ENCODE measurements around the gene AHI1. TPM values are rescaled to one million over a fixed set of nuclear protein-coding genes. Genes with fewer than 3 reads are reported as not detected.

AHI1 gene
- total RNA-seq, 1 donor from 2014 or later: 14.2 TPM

DNA sequence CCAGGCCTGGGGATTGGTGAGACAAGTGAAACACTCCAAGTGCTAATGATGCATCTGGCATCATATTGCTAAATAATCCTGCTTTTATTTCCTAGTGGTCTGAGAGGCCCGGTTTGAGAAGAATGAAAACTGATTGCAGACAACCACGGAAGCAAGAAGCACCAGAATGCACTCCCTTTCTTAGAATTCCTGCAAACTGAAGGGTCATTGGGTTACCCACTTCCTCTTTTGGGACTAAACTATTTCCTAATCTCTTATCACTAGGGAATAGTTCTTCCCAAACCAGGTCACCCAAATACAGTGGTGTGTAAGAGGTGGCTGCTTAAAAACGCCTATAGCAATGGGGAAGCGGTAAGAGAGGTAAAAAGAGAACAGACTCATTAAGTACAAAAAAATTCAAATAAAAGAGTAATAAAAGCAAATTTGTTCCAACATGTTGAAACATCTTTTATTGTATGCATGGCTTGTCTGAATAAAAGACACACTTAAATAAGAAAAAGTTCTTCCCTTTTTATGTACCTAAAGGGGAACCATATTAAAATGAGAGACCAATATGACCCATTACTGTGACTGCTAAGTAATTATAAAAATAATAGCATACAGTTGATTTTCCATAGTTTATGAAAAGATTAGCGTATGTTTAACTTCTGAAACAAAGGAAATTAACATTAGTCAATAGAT lies 190.7 kb downstream of the AHI1 start:
- H3K4me2 ChIP-seq (ENCODE audit: low read length): no peak overlapping the region

DNA sequence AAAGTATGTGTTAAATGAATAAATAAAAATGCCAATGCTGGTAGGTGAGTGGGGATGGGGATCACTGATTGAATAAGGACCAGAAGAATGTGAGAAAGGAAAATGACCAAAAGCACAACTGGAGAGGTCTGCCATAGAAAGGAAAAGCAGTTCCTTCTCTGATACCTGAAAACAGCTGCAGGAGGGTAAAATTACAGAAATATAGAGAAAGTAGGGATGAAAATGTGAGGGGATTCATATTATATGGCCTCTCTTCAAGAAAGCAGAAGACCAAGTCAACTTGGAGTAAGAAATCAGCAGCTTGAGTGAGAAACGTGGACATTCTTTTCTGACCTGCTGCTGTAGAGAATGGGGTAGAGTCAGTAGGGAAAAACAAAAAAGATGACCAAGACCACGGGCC lies 191.4 kb downstream of the AHI1 start:
- no peak for DNase-seq (ENCODE audit: low read depth)
- Histone ChIP-seq H3K79me2 (ENCODE audit: insufficient read depth, low read length) (no peaks in the 10 kb centered on the region), H3K4me2 (ENCODE audit: low read length) (no peak overlapping the region), H2AFZ (ENCODE audit: low read depth, low read length) (no peak overlapping the region), H3K27me3 (ENCODE audit: insufficient read depth, low read length) (no peaks in the 10 kb centered on the region), H3K4me3 (ENCODE audit: insufficient read depth, low read depth, low read length) (no peak overlapping the region), H3K9ac (ENCODE audit: low read length) (no peak overlapping the region), H3K36me3 (ENCODE audit: insufficient read depth, low read length) (no peaks in the 10 kb centered on the region), H3K9me3 (ENCODE audit: insufficient read depth, low read depth, low read length) (no peaks in the 10 kb centered on the region), H3K4me1 (ENCODE audit: insufficient read depth, low read length) (no peaks in the 10 kb centered on the region), H4K20me1 (ENCODE audit: insufficient read depth, low read length) (no peaks in the 10 kb centered on the region), H3K27ac (ENCODE audit: low read depth, low read length) (no peak overlapping the region)
- Mint-ChIP-seq H3K27me3 (ENCODE audit: low read depth, unreplicated experiment) (no peaks in the 10 kb centered on the region), H3K27ac (ENCODE audit: unreplicated experiment) (no peak overlapping the region), H3K9me3 (ENCODE audit: unreplicated experiment) (no peaks in the 10 kb centered on the region), H3K4me1 (ENCODE audit: low read depth, unreplicated experiment) (no peaks in the 10 kb centered on the region), H3K36me3 (ENCODE audit: low read depth, unreplicated experiment) (no peaks in the 10 kb centered on the region), H3K4me3 (ENCODE audit: unreplicated experiment) (no peak overlapping the region)
- no peak for TF ChIP-seq EZH2 (IDR thresholded peaks at IDR 0.05; ENCODE audit: insufficient read depth, low read length)
- TF ChIP-seq, protein P1, sequence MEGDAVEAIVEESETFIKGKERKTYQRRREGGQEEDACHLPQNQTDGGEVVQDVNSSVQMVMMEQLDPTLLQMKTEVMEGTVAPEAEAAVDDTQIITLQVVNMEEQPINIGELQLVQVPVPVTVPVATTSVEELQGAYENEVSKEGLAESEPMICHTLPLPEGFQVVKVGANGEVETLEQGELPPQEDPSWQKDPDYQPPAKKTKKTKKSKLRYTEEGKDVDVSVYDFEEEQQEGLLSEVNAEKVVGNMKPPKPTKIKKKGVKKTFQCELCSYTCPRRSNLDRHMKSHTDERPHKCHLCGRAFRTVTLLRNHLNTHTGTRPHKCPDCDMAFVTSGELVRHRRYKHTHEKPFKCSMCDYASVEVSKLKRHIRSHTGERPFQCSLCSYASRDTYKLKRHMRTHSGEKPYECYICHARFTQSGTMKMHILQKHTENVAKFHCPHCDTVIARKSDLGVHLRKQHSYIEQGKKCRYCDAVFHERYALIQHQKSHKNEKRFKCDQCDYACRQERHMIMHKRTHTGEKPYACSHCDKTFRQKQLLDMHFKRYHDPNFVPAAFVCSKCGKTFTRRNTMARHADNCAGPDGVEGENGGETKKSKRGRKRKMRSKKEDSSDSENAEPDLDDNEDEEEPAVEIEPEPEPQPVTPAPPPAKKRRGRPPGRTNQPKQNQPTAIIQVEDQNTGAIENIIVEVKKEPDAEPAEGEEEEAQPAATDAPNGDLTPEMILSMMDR (IDR thresholded peaks at IDR 0.05; ENCODE audit: insufficient read depth, low read depth, low read length): no peak
- FAIRE-seq: no peak

More for the DNA sequence above, 190.7 kb downstream of the AHI1 start:
- no peak overlapping the region for H3K27ac Mint-ChIP-seq (ENCODE audit: unreplicated experiment)
- H2AFZ ChIP-seq (ENCODE audit: low read depth, low read length): no peak overlapping the region
- H3K9ac ChIP-seq (ENCODE audit: low read length): no peak overlapping the region
- H3K4me3 ChIP-seq (ENCODE audit: insufficient read depth, low read depth, low read length): no peak overlapping the region
- no peaks in the 10 kb centered on the region for H3K9me3 ChIP-seq (ENCODE audit: insufficient read depth, low read depth, low read length)
- no peaks in the 10 kb centered on the region for H3K9me3 Mint-ChIP-seq (ENCODE audit: unreplicated experiment)
- H3K27ac ChIP-seq (ENCODE audit: low read depth, low read length): no peak overlapping the region
- H3K79me2 ChIP-seq (ENCODE audit: insufficient read depth, low read length): no peaks in the 10 kb centered on the region
- FAIRE-seq (no peak), DNase-seq (ENCODE audit: low read depth) (no peak)
- H3K4me1 ChIP-seq (ENCODE audit: insufficient read depth, low read length): no peaks in the 10 kb centered on the region
- no peak overlapping the region for H3K4me3 Mint-ChIP-seq (ENCODE audit: unreplicated experiment)
- H3K36me3 Mint-ChIP-seq (ENCODE audit: low read depth, unreplicated experiment): no peaks in the 10 kb centered on the region
- no peaks in the 10 kb centered on the region for H3K27me3 Mint-ChIP-seq (ENCODE audit: low read depth, unreplicated experiment)
- TF ChIP-seq, protein P1 (IDR thresholded peaks at IDR 0.05; ENCODE audit: insufficient read depth, low read depth, low read length): no peak
- TF ChIP-seq EZH2 (IDR thresholded peaks at IDR 0.05; ENCODE audit: insufficient read depth, low read length): no peak
- H3K4me1 Mint-ChIP-seq (ENCODE audit: low read depth, unreplicated experiment): no peaks in the 10 kb centered on the region
- H4K20me1 ChIP-seq (ENCODE audit: insufficient read depth, low read length): no peaks in the 10 kb centered on the region
- H3K36me3 ChIP-seq (ENCODE audit: insufficient read depth, low read length): no peaks in the 10 kb centered on the region
- no peaks in the 10 kb centered on the region for H3K27me3 ChIP-seq (ENCODE audit: insufficient read depth, low read length)

- Histone ChIP-seq H3K4me3 (ENCODE audit: insufficient read depth, low read depth, low read length) (no peak overlapping the region), H3K79me2 (ENCODE audit: insufficient read depth, low read length) (no peaks in the 10 kb centered on the region), H3K27ac (ENCODE audit: low read depth, low read length) (no peak overlapping the region), H3K4me2 (ENCODE audit: low read length) (no peak overlapping the region), H3K4me1 (ENCODE audit: insufficient read depth, low read length) (no peaks in the 10 kb centered on the region), H3K9ac (ENCODE audit: low read length) (no peak overlapping the region), H3K9me3 (ENCODE audit: insufficient read depth, low read depth, low read length) (no peaks in the 10 kb centered on the region), H4K20me1 (ENCODE audit: insufficient read depth, low read length) (no peaks in the 10 kb centered on the region), H3K27me3 (ENCODE audit: insufficient read depth, low read length) (no peaks in the 10 kb centered on the region), H2AFZ (ENCODE audit: low read depth, low read length) (no peak overlapping the region), H3K36me3 (ENCODE audit: insufficient read depth, low read length) (no peaks in the 10 kb centered on the region)
- Mint-ChIP-seq H3K9me3 (ENCODE audit: unreplicated experiment) (no peaks in the 10 kb centered on the region), H3K27me3 (ENCODE audit: low read depth, unreplicated experiment) (no peaks in the 10 kb centered on the region), H3K36me3 (ENCODE audit: low read depth, unreplicated experiment) (no peaks in the 10 kb centered on the region), H3K27ac (ENCODE audit: unreplicated experiment) (no peak overlapping the region), H3K4me1 (ENCODE audit: low read depth, unreplicated experiment) (no peaks in the 10 kb centered on the region), H3K4me3 (ENCODE audit: unreplicated experiment) (no peak overlapping the region)
- DNase-seq (ENCODE audit: low read depth): no peak
- FAIRE-seq: no peak
- no peak for TF ChIP-seq EZH2 (IDR thresholded peaks at IDR 0.05; ENCODE audit: insufficient read depth, low read length)
Observed at GRCh38 chr6:135305684-135306083, 191.9 kb downstream of the AHI1 start.

Data from astrocyte (in vitro differentiated cells and primary cell).